ENCODE data around the gene UVSSA. TPM values are rescaled to one million over a fixed set of nuclear protein-coding genes. Genes with fewer than 3 reads are reported as not detected.
"Not testable (repeated sequence)": the region's sequence is repeated elsewhere in the genome, so short reads cannot be mapped to it uniquely, and the experiment has no call there.

Gene UVSSA
- total RNA-seq, 1 experiment from 2014 or later, result 12.6 TPM

DNA sequence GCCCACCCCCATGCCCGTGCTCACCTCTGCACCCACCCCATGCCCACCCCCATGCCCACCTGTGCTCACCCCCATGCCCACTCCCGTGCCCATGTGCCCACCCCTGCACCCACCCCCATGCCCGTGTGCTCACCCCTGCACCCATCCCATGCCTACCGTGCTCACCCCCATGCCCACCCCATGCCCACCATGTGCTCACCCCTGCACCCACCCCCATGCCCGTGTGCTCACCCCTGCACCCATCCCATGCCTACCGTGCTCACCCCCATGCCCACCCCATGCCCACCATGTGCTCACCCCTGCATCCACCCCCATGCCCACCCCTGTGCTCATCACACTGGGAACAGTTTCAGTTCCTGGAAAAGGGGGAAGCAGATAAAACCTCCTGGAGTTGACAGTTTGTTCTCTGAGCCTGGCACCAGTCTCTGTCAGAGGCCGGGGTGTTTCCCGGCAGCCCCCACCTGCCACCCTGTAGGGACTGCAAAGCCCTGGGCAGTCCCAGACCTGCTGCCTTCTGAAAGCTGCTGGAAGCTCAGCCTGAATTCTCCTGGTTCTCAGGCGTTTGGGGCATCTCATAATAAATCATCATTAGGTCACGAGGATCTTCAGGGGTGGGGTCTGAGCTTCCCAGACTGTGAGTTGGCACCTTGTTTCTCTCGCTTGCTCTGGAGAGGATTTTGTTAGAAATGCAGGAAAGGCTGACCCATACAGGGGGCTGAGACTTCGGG, 13.0 kb upstream of the UVSSA start:
- peaks cover 14% of the 10 kb centered on the region for H3K36me3 ChIP-seq (replicated peaks; ENCODE audit: control insufficient read depth, insufficient read depth, low read length)
- not testable (repeated sequence) for H3K27me3 ChIP-seq (ENCODE audit: control insufficient read depth, insufficient read depth, low read length); DNase-seq; H3K4me3 ChIP-seq (ENCODE audit: insufficient read depth, low read depth, low read length)

DNA sequence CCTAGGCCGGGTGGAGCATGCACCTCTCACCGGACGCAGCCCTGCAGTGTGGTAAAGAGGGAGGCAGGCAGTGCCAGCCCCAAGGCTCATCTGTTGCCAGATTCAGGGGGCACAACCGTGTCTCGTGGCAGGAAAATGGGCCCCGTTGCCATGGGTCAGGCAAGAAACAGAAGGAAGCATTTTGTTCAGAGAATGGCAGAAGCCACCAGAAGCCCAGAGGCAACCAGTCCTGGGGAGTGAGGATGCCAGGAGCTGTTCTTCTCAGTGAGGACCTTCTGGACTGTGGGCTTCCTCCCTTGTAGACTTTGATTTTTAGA, 12.5 kb upstream of the UVSSA start:
- Histone ChIP-seq H3K27me3 (ENCODE audit: control insufficient read depth, insufficient read depth, low read length) (no peaks in the 10 kb centered on the region), H3K4me3 (ENCODE audit: insufficient read depth, low read depth, low read length) (no peak overlapping the region), H3K36me3 (replicated peaks; ENCODE audit: control insufficient read depth, insufficient read depth, low read length) (peaks cover 16% of the 10 kb centered on the region)
- DNase-seq, result no peak

DNA sequence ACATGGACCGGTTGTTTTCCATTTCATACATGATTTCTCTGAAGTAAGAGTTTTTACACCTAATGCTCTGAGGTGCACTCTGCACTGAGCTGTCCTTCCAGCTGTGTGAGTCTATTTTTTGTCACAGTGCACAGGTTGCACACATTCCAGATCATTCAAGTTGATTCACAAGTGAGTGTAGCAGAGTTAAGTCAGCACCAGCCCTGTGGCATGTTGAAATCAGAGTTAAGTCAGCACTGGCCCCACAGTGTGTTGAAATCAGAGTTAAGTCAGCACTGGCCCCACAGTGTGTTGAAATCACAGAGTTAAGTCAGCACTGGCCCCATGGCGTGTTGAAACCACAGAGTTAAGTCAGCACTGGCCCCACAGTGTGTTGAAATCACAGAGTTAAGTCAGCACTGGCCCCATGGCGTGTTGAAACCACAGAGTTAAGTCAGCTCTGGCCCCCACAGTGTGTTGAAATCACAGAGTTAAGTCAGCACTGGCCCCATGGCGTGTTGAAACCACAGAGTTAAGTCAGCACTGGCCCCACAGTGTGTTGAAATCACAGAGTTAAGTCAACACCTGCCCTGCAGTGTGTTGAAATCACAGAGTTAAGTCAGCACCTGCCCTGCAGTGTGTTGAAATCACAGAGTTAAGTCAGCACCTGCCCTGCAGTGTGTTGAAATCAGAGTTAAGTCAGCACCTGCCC, 11.7 kb upstream of the UVSSA start:
- not testable (repeated sequence) for H3K27me3 ChIP-seq (ENCODE audit: control insufficient read depth, insufficient read depth, low read length); H3K4me3 ChIP-seq (ENCODE audit: insufficient read depth, low read depth, low read length); DNase-seq
- peaks cover 16% of the 10 kb centered on the region for H3K36me3 ChIP-seq (replicated peaks; ENCODE audit: control insufficient read depth, insufficient read depth, low read length)

DNA sequence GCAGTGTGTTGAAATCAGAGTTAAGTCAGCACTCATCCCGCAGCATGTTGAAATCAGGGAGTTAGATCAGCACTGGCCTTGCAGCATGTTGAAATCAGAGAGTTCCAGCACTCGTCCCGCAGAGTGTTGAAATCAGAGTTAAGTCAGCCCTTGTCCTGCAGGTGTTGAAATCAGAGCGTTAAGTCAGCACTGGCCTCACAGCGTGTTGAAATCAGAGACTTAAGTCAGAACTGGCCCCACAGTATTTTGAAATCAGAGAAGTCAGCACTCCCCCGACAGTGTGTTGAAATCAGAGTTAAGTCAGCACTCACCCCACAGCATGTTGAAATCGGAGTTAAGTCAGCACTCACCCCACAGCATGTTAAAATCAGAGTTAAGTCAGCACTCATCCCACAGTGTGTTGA, 10.9 kb upstream of the UVSSA start:
- no peak overlapping the region for H3K4me3 ChIP-seq (ENCODE audit: insufficient read depth, low read depth, low read length)
- no peaks in the 10 kb centered on the region for H3K27me3 ChIP-seq (ENCODE audit: control insufficient read depth, insufficient read depth, low read length)
- H3K36me3 ChIP-seq (replicated peaks; ENCODE audit: control insufficient read depth, insufficient read depth, low read length), result peaks cover 16% of the 10 kb centered on the region
- no peak for DNase-seq

DNA sequence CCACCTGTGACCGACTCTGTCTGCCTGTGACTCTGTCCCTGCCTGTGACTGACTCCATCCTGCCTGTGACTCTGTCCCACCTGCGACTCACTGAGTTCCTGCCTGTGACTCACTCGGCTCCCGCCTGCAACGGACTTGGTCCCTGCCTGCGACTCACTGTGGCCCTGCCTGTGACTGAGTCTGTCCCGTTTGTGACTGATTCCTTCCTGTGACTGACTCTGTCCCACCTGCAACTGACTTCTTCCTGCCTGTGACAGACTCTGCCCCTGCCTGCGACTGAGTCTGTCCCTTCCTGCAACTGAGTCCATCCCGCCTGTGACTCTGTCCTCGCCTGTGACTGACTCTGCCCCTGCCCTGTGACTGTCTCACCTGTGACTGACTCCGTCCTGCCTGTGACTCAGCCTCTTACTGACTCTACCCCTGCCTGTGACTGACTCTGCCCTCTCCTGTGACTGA, 9.6 kb upstream of the UVSSA start:
- peaks cover 16% of the 10 kb centered on the region for H3K36me3 ChIP-seq (replicated peaks; ENCODE audit: control insufficient read depth, insufficient read depth, low read length)

DNA sequence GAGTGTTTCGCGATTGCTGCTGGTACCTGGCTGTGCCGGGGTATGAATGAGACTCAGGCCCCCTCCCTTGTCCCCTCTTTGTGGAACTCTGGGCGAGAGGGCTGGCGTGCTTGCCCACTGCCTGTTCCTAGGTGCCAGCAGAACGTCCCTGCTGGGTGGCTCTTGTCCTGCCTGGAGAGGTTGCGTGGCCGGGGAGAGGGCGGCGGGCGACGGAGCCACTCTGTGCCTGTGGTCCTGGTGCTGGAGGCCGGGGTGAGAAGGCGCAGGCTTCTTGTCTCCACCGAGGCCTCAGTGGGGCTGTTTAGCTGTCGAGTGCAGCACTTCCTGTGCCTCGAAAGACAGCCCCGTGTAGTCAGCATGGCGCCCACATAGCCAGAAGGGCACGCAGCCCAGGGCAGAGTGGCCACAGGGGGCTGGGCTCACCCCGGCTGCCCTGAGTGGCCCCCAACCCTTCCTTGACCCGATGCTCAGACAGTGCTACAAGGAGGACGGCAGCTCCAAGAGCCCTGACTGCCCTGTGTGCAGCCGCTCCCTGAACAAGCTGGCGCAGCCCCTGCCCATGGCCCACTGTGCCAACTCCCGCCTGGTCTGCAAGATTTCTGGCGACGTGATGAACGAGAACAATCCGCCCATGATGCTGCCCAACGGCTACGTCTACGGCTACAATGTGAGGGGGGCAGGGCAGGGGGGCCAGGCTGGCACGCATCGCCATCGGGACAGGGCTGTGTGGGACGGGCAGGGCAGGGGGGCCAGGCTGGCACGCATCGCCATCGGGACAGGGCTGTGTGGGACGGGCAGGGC, 8.9 kb upstream of the UVSSA start:
- no peaks in the 10 kb centered on the region for H3K27me3 ChIP-seq (ENCODE audit: control insufficient read depth, insufficient read depth, low read length)
- no peak for DNase-seq
- H3K36me3 ChIP-seq (replicated peaks; ENCODE audit: control insufficient read depth, insufficient read depth, low read length), result peaks cover 16% of the 10 kb centered on the region
- H3K4me3 ChIP-seq (ENCODE audit: insufficient read depth, low read depth, low read length), result no peak overlapping the region

More for the DNA sequence above, 9.6 kb upstream of the UVSSA start:
- DNase-seq, result no peak
- Histone ChIP-seq H3K4me3 (ENCODE audit: insufficient read depth, low read depth, low read length) (no peak overlapping the region), H3K27me3 (ENCODE audit: control insufficient read depth, insufficient read depth, low read length) (no peaks in the 10 kb centered on the region)

DNA sequence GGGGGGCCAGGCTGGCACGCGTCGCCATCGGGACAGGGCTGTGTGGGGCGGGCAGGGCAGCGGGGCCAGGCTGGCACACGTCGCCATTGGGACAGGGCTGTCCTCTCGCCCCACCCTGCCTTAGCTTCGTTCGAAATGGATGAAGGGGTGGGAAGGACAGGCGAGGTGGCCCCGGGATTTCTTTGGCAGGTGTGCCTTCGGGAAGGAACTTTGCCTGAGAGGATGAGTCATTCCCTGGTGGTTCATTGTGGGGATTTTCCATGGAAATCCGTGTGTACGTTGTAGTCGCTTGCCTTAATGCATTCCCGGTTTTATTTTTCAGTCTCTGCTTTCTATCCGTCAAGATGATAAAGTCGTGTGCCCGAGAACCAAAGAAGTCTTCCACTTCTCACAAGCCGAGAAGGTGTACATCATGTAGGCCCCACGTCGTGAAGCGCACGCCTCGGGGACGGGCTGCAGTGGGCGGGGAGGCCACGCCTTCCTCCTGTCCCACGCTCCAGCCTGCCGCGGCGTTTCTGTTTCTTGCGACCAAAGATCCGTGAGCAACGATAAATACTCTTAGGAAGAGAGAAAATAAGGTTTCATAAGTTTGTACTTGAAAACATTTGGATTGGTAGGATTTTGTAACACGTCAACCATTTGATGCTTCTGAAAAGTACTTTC, 8.1 kb upstream of the UVSSA start:
- H3K36me3 ChIP-seq (replicated peaks; ENCODE audit: control insufficient read depth, insufficient read depth, low read length), result peaks cover 16% of the 10 kb centered on the region
- no peak for DNase-seq
- H3K4me3 ChIP-seq (ENCODE audit: insufficient read depth, low read depth, low read length), result no peak overlapping the region
- H3K27me3 ChIP-seq (ENCODE audit: control insufficient read depth, insufficient read depth, low read length), result no peaks in the 10 kb centered on the region

DNA sequence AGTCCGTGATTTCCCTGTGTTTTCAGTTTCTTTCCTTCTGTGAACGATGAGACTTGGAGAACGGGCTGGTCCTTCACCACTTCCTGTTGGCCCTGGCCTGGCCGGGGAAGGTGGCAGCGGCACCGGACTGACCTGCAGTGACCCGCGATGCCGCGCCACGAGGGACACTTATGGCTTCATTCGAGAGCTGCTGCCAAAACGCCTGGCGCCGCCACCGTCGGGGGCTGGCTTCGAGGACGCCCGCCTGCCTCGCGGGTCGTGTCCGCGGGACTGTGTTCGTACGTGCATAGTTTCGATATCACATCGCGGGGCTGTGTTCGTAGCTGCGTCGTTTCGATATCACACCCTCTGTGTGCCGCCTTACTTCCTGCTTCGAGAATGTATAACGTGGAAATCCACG, 7.5 kb upstream of the UVSSA start:
- no peaks in the 10 kb centered on the region for H3K27me3 ChIP-seq (ENCODE audit: control insufficient read depth, insufficient read depth, low read length)
- no peak for DNase-seq
- H3K4me3 ChIP-seq (ENCODE audit: insufficient read depth, low read depth, low read length), result no peak overlapping the region
- H3K36me3 ChIP-seq (replicated peaks; ENCODE audit: control insufficient read depth, insufficient read depth, low read length), result peaks cover 16% of the 10 kb centered on the region

DNA sequence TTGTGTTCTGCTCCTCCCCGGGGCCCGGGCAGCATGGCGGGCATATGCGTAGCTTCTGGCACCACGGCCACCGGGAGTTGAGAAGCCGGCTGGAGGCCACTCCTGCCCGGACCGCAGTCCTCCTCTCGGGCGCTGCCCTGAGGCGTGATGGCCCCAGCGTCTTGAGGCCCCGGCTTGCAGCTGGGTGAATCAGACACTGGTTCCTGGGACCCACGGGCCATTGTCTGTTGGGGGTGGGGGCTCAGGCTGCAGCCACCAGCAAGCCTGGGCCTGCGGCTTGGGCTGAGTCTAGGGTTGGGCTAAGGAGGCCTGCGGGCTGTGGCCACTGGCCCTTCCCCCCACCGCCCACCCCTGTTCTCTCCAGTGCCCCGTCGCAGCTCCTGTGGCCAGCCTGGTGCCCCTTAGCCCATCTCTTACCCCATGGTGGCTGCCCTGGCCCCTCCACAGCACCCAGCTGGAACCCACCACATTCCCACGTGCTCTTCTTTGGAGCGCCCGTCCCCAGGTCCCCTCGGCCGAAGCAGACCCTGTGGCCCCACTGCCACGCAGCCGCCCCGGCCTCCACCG, 6.7 kb upstream of the UVSSA start:
- DNase-seq, result no peak
- H3K4me3 ChIP-seq (ENCODE audit: insufficient read depth, low read depth, low read length), result no peak overlapping the region
- H3K36me3 ChIP-seq (replicated peaks; ENCODE audit: control insufficient read depth, insufficient read depth, low read length), result peaks cover 16% of the 10 kb centered on the region
- no peaks in the 10 kb centered on the region for H3K27me3 ChIP-seq (ENCODE audit: control insufficient read depth, insufficient read depth, low read length)

DNA sequence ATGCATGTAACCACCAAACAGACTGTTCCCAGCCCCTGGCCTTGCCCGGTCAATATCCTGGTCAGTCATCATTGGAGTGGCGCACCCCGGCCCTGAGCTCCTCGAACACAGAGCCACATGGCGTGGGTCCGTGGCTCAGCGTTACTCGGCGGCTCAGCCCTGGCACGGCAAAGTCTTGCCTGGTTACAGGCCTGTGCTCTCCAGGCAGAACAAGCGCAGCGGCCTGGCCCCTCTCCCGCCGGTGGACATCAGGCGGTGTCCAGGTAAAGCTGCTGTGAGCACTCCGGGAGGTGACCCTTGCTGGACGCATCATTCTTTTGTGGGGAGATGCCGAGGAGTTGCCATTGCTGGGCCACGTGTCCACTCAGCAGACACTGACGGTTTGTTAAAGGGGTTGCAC, 6.1 kb upstream of the UVSSA start:
- peaks cover 16% of the 10 kb centered on the region for H3K36me3 ChIP-seq (replicated peaks; ENCODE audit: control insufficient read depth, insufficient read depth, low read length)

DNA sequence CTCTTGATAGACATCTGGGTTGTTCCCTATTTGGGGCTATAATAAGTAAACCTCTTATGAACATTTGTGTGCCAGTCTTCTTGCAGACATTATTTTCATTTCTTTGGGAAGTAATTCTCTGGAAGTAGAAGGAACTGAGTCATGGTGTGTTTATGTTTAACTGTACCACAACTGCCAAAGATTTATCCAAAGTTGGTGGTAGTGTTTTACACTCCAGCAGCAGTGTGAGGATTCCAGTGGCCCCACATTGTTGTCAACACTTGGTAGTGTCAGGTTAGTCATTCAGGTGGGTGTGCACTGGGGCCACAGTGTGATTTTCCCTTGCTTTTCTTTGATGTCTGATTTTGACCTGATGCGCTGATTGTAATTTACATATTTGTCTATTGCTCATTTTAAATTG, 5.0 kb upstream of the UVSSA start:
- H3K4me3 ChIP-seq (ENCODE audit: insufficient read depth, low read depth, low read length), result no peak overlapping the region
- no peaks in the 10 kb centered on the region for H3K27me3 ChIP-seq (ENCODE audit: control insufficient read depth, insufficient read depth, low read length)
- no peak for DNase-seq
- H3K36me3 ChIP-seq (replicated peaks; ENCODE audit: control insufficient read depth, insufficient read depth, low read length), result peaks cover 11% of the 10 kb centered on the region

More for the DNA sequence above, 6.1 kb upstream of the UVSSA start:
- DNase-seq, result no peak
- H3K4me3 ChIP-seq (ENCODE audit: insufficient read depth, low read depth, low read length), result no peak overlapping the region
- H3K27me3 ChIP-seq (ENCODE audit: control insufficient read depth, insufficient read depth, low read length), result no peaks in the 10 kb centered on the region

DNA sequence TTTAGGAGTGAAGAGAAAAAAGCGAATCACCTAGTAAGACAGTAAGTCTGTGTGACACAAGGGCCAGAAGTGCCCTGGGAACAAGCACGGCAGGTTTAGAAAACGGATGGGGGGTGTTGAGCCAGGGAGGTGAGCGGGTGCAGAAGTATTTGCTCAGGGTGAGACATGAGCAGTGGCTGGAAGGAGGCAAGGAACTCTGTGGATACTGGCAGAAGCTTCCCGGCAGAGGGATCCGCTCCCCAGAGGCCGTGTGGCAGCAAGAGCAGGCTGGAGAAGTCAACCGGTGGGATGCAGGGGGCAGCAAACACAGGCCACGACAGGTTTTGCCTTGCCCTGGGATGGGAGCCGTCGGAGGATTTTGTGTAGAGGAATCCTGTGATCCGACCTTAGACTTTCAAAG, 2.3 kb upstream of the UVSSA start:
- DNase-seq, result no peak
- no peak overlapping the region for H3K4me3 ChIP-seq (ENCODE audit: insufficient read depth, low read depth, low read length)
- peaks cover under 1% of the 10 kb centered on the region; the same call in 1 of the 2 replicates for H3K36me3 ChIP-seq (replicated peaks; ENCODE audit: control insufficient read depth, insufficient read depth, low read length)

DNA sequence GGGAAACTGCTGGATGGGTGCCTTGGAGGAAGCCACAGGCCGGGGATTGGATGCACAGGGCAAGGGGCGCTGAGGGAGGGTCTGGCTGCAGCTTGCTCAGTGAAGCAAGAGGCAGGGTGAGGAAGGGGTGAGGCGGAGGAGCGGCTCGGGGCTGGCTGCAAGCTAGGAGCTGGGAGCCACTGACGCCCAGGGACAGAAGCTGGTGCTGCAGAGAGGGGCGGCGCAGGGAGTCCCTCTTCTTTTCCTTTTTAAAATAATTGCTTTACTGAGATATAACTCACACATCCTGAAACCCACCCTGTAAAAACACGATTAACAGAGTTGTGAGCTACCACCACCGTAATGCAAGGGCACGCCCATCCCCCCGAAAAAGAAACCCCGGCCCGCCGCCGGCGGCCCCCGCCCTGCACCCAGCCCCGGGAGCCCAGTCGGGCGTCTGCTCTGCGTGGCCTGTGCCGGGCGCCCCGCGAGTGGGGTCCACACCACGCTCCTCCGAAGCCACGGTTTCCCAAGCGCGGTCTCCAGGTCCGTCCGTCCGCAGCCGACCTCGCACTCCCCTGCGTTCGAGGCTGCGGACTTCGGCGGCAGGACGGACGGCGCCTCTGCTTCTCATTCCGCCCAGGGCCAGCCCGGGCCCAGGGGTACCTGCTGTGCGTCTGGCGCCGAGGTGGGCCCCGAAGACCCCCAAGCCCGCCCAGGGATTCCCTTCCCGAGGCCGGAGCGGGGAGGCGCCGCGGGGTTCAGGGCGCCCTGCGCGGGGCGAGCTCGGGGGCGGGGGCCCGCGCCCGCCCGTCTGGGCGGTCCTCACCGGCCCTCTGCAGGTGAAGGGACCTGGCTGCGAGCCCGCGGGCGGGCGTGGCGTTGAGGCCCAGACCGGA, 866 bp upstream of the UVSSA start:
- DNase-seq, result peak; percentile 89

More for the DNA sequence above, 2.3 kb upstream of the UVSSA start:
- no peaks in the 10 kb centered on the region for H3K27me3 ChIP-seq (ENCODE audit: control insufficient read depth, insufficient read depth, low read length)

More for the DNA sequence above, 866 bp upstream of the UVSSA start:
- H3K36me3 ChIP-seq (replicated peaks; ENCODE audit: control insufficient read depth, insufficient read depth, low read length), result peaks cover 5% of the 10 kb centered on the region
- no peaks in the 10 kb centered on the region for H3K27me3 ChIP-seq (ENCODE audit: control insufficient read depth, insufficient read depth, low read length)
- peak overlapping the region; percentile 85 for H3K4me3 ChIP-seq (ENCODE audit: insufficient read depth, low read depth, low read length)
